Dendritic cell treated with granulocyte-macrophage colony-stimulating factor and Interleukin-4, amounts not matched to agents 40 ng/mL and 50 ng/mL, for 4 days (primary cell): ENCODE results near the gene DKK1.

Experiments
- H3K27ac Mint-ChIP-seq: one replicate; pipeline ENCODE4 v1.8.0; 2022; ENCODE audit warnings: mild to moderate bottlenecking, mixed read lengths
- H3K27me3 Mint-ChIP-seq: one replicate; pipeline ENCODE4 v1.8.0; 2022; ENCODE audit warnings: mild to moderate bottlenecking, mixed read lengths
- H3K36me3 Mint-ChIP-seq: one replicate; pipeline ENCODE4 v1.8.0; 2022; ENCODE audit warnings: low read depth, mixed read lengths
- H3K4me1 Mint-ChIP-seq: one replicate; pipeline ENCODE4 v1.8.0; 2022; ENCODE audit warnings: low read depth, mixed read lengths
- H3K4me3 Mint-ChIP-seq: one replicate; pipeline ENCODE4 v1.8.0; 2022; ENCODE audit warnings: mild to moderate bottlenecking, moderate library complexity, mixed read lengths
- H3K9me3 Mint-ChIP-seq: one replicate; pipeline ENCODE4 v1.8.0; 2022; ENCODE audit warnings: mixed read lengths
- intact Hi-C: fragments of 100-400 bp; cut with micrococcal nuclease; formaldehyde crosslinking; loops from one replicate; pipeline ENCODE4 v1.15.0; 2022

The DKK1 gene

GRCh38 chr10:52331638-52332364, 17.7 kb downstream of the DKK1 start:
- no peaks in the 10 kb centered on the region for H3K27me3 Mint-ChIP-seq
- H3K4me1 Mint-ChIP-seq, result no peaks in the 10 kb centered on the region
- H3K4me3 Mint-ChIP-seq, result no peak overlapping the region
- intact Hi-C loops, result no loop called here
- H3K9me3 Mint-ChIP-seq, result no peaks in the 10 kb centered on the region
- H3K36me3 Mint-ChIP-seq, result no peaks in the 10 kb centered on the region
- no peak overlapping the region for H3K27ac Mint-ChIP-seq

GRCh38 chr10:52332815-52333214, 18.7 kb downstream of the DKK1 start:
- intact Hi-C loops, result no loop called here
- no peak overlapping the region for H3K27ac Mint-ChIP-seq
- H3K4me1 Mint-ChIP-seq, result no peaks in the 10 kb centered on the region
- H3K9me3 Mint-ChIP-seq, result no peaks in the 10 kb centered on the region
- no peaks in the 10 kb centered on the region for H3K27me3 Mint-ChIP-seq
- H3K4me3 Mint-ChIP-seq, result no peak overlapping the region
- H3K36me3 Mint-ChIP-seq, result no peaks in the 10 kb centered on the region

DNA sequence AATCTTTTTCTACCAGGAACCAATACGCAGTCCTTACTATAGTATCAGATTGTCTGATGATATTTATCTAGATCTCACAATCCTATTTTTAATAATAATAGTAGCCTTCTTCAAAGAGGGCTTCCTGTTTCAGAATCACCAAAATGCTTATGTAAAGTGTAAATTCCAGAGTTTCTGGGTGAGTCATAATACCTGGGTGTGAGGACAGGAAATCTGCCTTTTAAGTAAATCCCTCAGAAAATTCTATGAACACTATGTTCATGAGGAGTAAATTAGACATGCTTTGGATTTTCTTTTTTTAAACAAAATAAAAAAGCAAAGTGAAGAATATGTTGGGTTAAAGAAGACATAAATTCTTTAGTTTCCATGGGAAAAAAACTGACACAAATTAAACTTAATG, 20.5 kb downstream of the DKK1 start:
- Mint-ChIP-seq H3K4me1 (no peaks in the 10 kb centered on the region), H3K4me3 (no peak overlapping the region), H3K9me3 (no peaks in the 10 kb centered on the region), H3K36me3 (no peaks in the 10 kb centered on the region), H3K27me3 (no peaks in the 10 kb centered on the region), H3K27ac (no peak overlapping the region)
- intact Hi-C loops, result no loop called here

DNA sequence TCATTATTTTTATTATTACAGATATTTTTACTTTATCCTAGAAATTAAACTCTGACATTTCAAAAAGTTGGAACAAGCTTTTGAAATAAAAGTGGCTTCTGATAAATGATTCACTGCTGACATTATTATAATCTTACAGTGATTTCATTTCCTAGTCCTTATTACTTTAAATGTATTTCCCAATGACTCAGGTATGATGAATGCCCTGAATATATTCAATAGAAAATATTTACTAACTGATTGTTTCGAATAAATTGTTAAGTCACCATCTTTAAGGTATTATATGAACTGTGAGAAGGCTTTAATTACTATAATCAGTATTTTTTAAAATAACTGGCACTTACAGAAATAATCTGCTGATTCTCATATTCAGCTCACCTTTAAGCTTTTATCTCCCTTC, 21.6 kb downstream of the DKK1 start:
- Mint-ChIP-seq H3K27ac (no peak overlapping the region), H3K9me3 (no peaks in the 10 kb centered on the region), H3K36me3 (no peaks in the 10 kb centered on the region), H3K27me3 (no peaks in the 10 kb centered on the region), H3K4me3 (no peak overlapping the region), H3K4me1 (no peaks in the 10 kb centered on the region)
- intact Hi-C loops, result no loop called here

GRCh38 chr10:52337225-52337624, 23.1 kb downstream of the DKK1 start:
- Mint-ChIP-seq H3K4me1 (no peaks in the 10 kb centered on the region), H3K9me3 (no peaks in the 10 kb centered on the region), H3K36me3 (no peaks in the 10 kb centered on the region), H3K27ac (no peak overlapping the region), H3K27me3 (no peaks in the 10 kb centered on the region), H3K4me3 (no peak overlapping the region)
- intact Hi-C loops, result no loop called here

DNA sequence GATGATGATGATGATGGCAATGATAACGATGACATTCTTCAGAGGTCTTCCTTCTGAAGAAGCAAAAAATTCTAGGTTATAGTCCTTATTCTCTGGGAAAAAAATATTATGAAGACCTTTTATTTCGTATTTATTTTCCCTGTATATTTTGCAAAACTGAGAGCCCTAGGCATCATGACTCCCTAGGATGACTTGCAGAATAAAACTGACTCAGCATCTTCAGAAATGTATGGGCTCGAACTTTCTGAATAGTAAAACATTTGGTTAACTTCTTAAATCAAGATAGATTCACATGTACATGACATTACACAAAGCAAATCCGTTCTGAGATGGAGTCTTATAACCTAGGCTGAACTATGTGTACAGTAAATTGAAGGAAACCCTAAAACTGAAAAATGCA, 29.4 kb downstream of the DKK1 start:
- H3K36me3 Mint-ChIP-seq, result no peaks in the 10 kb centered on the region
- intact Hi-C loops, result no loop called here
- no peaks in the 10 kb centered on the region for H3K4me1 Mint-ChIP-seq
- H3K4me3 Mint-ChIP-seq, result no peak overlapping the region
- H3K27ac Mint-ChIP-seq, result no peak overlapping the region
- no peaks in the 10 kb centered on the region for H3K27me3 Mint-ChIP-seq
- no peaks in the 10 kb centered on the region for H3K9me3 Mint-ChIP-seq

- no peak overlapping the region for H3K4me3 Mint-ChIP-seq
- H3K27me3 Mint-ChIP-seq, result no peaks in the 10 kb centered on the region
- no peak overlapping the region for H3K27ac Mint-ChIP-seq
- no peaks in the 10 kb centered on the region for H3K9me3 Mint-ChIP-seq
- intact Hi-C loops, result no loop called here
- no peaks in the 10 kb centered on the region for H3K36me3 Mint-ChIP-seq
- no peaks in the 10 kb centered on the region for H3K4me1 Mint-ChIP-seq
Measured at GRCh38 chr10:52346394-52347326, 32.6 kb downstream of the DKK1 start.

GRCh38 chr10:52347327-52347667, 33.2 kb downstream of the DKK1 start:
- Mint-ChIP-seq H3K9me3 (no peaks in the 10 kb centered on the region), H3K27ac (no peak overlapping the region), H3K36me3 (no peaks in the 10 kb centered on the region), H3K4me3 (no peak overlapping the region), H3K4me1 (no peaks in the 10 kb centered on the region), H3K27me3 (no peaks in the 10 kb centered on the region)
- intact Hi-C loops, result no loop called here

- H3K9me3 Mint-ChIP-seq, result no peaks in the 10 kb centered on the region
- intact Hi-C loops, result no loop called here
- H3K4me1 Mint-ChIP-seq, result no peaks in the 10 kb centered on the region
- no peaks in the 10 kb centered on the region for H3K36me3 Mint-ChIP-seq
- no peak overlapping the region for H3K4me3 Mint-ChIP-seq
- H3K27me3 Mint-ChIP-seq, result no peaks in the 10 kb centered on the region
- H3K27ac Mint-ChIP-seq, result no peak overlapping the region
Measured at GRCh38 chr10:52348037-52348564, 34.0 kb downstream of the DKK1 start.

DNA sequence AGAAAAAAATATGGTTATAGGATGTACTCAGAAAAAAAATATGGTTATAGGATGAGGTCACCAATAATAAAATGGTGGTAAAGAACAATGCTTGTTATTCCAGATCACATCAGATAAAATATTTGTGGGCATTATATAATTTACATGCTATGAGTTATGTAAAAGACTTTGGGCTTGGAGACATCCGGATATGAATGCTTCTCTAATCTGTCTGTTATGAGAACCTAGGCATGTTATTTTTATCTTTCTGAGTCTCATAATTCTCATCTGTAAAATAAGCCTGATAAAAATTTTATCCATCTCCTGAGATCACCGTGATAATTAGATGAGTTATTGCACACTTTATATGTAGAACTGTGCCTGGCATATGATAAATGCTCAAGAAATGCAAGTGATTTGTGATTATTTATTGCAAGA, 37.8 kb downstream of the DKK1 start:
- H3K27me3 Mint-ChIP-seq, result no peaks in the 10 kb centered on the region
- H3K36me3 Mint-ChIP-seq, result no peaks in the 10 kb centered on the region
- no peaks in the 10 kb centered on the region for H3K4me1 Mint-ChIP-seq
- H3K9me3 Mint-ChIP-seq, result no peaks in the 10 kb centered on the region
- no peak overlapping the region for H3K27ac Mint-ChIP-seq
- no peak overlapping the region for H3K4me3 Mint-ChIP-seq
- intact Hi-C loops, result no loop called here

- H3K4me1 Mint-ChIP-seq, result no peaks in the 10 kb centered on the region
- H3K27me3 Mint-ChIP-seq, result no peaks in the 10 kb centered on the region
- H3K27ac Mint-ChIP-seq, result no peak overlapping the region
- intact Hi-C loops, result no loop called here
- no peaks in the 10 kb centered on the region for H3K9me3 Mint-ChIP-seq
- H3K4me3 Mint-ChIP-seq, result no peak overlapping the region
- no peaks in the 10 kb centered on the region for H3K36me3 Mint-ChIP-seq
Measured at GRCh38 chr10:52353205-52353604, 39.1 kb downstream of the DKK1 start.

GRCh38 chr10:52353960-52354394, 39.9 kb downstream of the DKK1 start:
- Mint-ChIP-seq H3K27ac (no peak overlapping the region), H3K9me3 (no peaks in the 10 kb centered on the region), H3K27me3 (no peaks in the 10 kb centered on the region), H3K4me3 (no peak overlapping the region), H3K36me3 (no peaks in the 10 kb centered on the region), H3K4me1 (no peaks in the 10 kb centered on the region)
- intact Hi-C loops, result no loop called here

- no peak overlapping the region for H3K4me3 Mint-ChIP-seq
- intact Hi-C loops, result no loop called here
- no peaks in the 10 kb centered on the region for H3K27me3 Mint-ChIP-seq
- no peaks in the 10 kb centered on the region for H3K4me1 Mint-ChIP-seq
- no peaks in the 10 kb centered on the region for H3K36me3 Mint-ChIP-seq
- H3K27ac Mint-ChIP-seq, result no peak overlapping the region
- no peaks in the 10 kb centered on the region for H3K9me3 Mint-ChIP-seq
Measured at GRCh38 chr10:52357971-52358370, 43.9 kb downstream of the DKK1 start.

- Mint-ChIP-seq H3K27me3 (no peaks in the 10 kb centered on the region), H3K36me3 (no peaks in the 10 kb centered on the region), H3K27ac (no peak overlapping the region), H3K4me1 (no peaks in the 10 kb centered on the region), H3K4me3 (no peak overlapping the region), H3K9me3 (peaks cover 10% of the 10 kb centered on the region)
- intact Hi-C loops, result no loop called here
Measured at GRCh38 chr10:52359441-52359840, 45.4 kb downstream of the DKK1 start.
